Neural progenitor cell (in vitro differentiated cells): ENCODE results near the gene SEPTIN8. TPM values are rescaled to one million over a fixed set of nuclear protein-coding genes. Genes with fewer than 3 reads are reported as not detected.
A peak's percentile ranks its signal among the peaks of the same experiment; 100 is the strongest.

Source experiments
- DNase-seq: peaks from one replicate; pipeline ENCODE4 v3.0.0-alpha.2; 2016; ENCODE audit warnings: low spot score
- H2AFZ ChIP-seq: fragments of 200-600 bp; sonication (generic); replicated peaks from 2 replicates; pipeline ENCODE4 v1.6.1; 2016; ENCODE audit warnings: antibody characterized with exemption
- H3F3A ChIP-seq: fragments of 200-600 bp; sonication (generic); 2 replicates; pipeline ENCODE4 v1.6.1; 2016; ENCODE audit warnings: antibody characterized with exemption, low read depth
- H3K27ac ChIP-seq: fragments of 200-600 bp; sonication (generic); 2 replicates; pipeline ENCODE4 v1.5.1; 2016; ENCODE audit warnings: mild to moderate bottlenecking
- H3K27me3 ChIP-seq: fragments of 200-600 bp; sonication (generic); 2 replicates; pipeline ENCODE4 v1.6.1; 2016; ENCODE audit warnings: mild to moderate bottlenecking, moderate library complexity
- H3K36me3 ChIP-seq: fragments of 200-600 bp; sonication (generic); 2 replicates; pipeline ENCODE4 v1.5.1; 2016
- H3K4me1 ChIP-seq: fragments of 200-600 bp; sonication (generic); 2 replicates; pipeline ENCODE4 v1.6.1; 2016; ENCODE audit warnings: mixed run types
- H3K4me2 ChIP-seq: fragments of 200-600 bp; sonication (generic); 2 replicates; pipeline ENCODE4 v1.6.1; 2016
- H3K4me3 ChIP-seq: fragments of 200-600 bp; sonication (generic); 2 replicates; pipeline ENCODE4 v1.5.1; 2016
- H3K79me2 ChIP-seq: fragments of 200-600 bp; sonication (generic); 2 replicates; pipeline ENCODE4 v1.6.1; 2016; ENCODE audit warnings: low read depth
- H3K9ac ChIP-seq: fragments of 200-600 bp; sonication (generic); 2 replicates; pipeline ENCODE4 v1.6.1; 2016
- H3K9me3 ChIP-seq: fragments of 200-600 bp; sonication (generic); 2 replicates; pipeline ENCODE4 v1.5.1; 2016; ENCODE audit warnings: low read depth
- H4K20me1 ChIP-seq: fragments of 200-600 bp; sonication (generic); 2 replicates; pipeline ENCODE4 v1.6.1; 2016; ENCODE audit warnings: low read depth
- H3K27ac Mint-ChIP-seq: 3 replicates; pipeline ENCODE4 v1.8.0; 2021; ENCODE audit warnings: mixed read lengths
- H3K27me3 Mint-ChIP-seq: 2 replicates; pipeline ENCODE4 v1.8.0; 2022; ENCODE audit warnings: low read depth, mild to moderate bottlenecking, inconsistent platforms, moderate library complexity, mixed read lengths; ENCODE audit not compliant: insufficient read depth
- H3K36me3 Mint-ChIP-seq: 3 replicates; pipeline ENCODE4 v1.8.0; 2021; ENCODE audit warnings: mixed read lengths
- H3K4me1 Mint-ChIP-seq: 3 replicates; pipeline ENCODE4 v1.8.0; 2021; ENCODE audit warnings: mixed read lengths
- H3K4me3 Mint-ChIP-seq: 3 replicates; pipeline ENCODE4 v1.8.0; 2021; ENCODE audit warnings: mild to moderate bottlenecking, moderate library complexity, mixed read lengths
- H3K9me3 Mint-ChIP-seq: 3 replicates; pipeline ENCODE4 v1.8.0; 2020; ENCODE audit warnings: mixed read lengths
- EZH2 ChIP-seq: fragments of 200-600 bp; sonication (generic); IDR thresholded peaks from 2 replicates; pipeline ENCODE4 v1.6.1; 2017; ENCODE audit warnings: antibody characterized with exemption, mild to moderate bottlenecking, moderate library complexity
- EZH2phosphoT487 ChIP-seq: fragments of 200-600 bp; sonication (generic); IDR thresholded peaks from 2 replicates; pipeline ENCODE4 v1.6.1; 2017; ENCODE audit warnings: antibody characterized with exemption
- total RNA-seq: library from RNA; depleted of rRNA; stranded (reverse); fragments of >200 nt; gene quantifications from 2 replicates; pipeline ENCODE4 v1.2.3, GENCODE V29; 2015; ENCODE audit warnings: low replicate concordance
- TF ChIP-seq, protein P1 (sequence below): fragments of 200-600 bp; sonication (generic); IDR thresholded peaks from 2 replicates; pipeline ENCODE4 v1.5.1; 2017; ENCODE audit warnings: antibody characterized with exemption, mild to moderate bottlenecking

The SEPTIN8 gene
- total RNA-seq, 1 donor from 2014 or later: 39.9 TPM

DNA sequence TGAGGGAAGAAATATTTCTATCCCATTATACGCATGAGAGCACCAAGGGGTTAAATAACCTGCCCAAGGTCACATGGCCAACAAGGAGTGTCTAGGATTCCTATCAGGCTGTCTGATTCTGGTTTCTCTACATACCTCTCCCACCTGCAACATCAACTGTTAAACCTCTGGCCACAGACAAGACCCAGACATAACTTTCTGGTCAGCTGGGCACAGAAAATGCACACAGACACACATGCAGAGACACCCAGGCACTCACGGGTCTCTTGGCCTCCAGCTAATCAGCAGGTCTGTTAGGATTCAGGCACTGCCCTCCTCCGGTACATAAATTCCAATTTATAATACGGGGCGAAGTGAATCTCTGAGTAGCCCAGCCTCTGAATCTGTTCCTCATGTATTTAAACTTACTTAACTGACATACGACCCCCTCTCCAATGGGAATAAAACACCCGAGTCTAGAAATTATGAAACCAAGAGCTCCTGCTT is 1.5 kb downstream of the SEPTIN8 start:
- peaks cover 4% of the 10 kb centered on the region for H3K27me3 Mint-ChIP-seq
- H3K9me3 Mint-ChIP-seq: no peaks in the 10 kb centered on the region
- peak overlapping the region; percentile 89 for H3K4me3 Mint-ChIP-seq
- H3K27me3 ChIP-seq: peaks cover 53% of the 10 kb centered on the region
- no peak overlapping the region for H3K27ac ChIP-seq
- peaks cover 6% of the 10 kb centered on the region for H3K79me2 ChIP-seq
- H4K20me1 ChIP-seq: peaks cover 20% of the 10 kb centered on the region
- H3K4me1 ChIP-seq: peaks cover 28% of the 10 kb centered on the region
- no peak overlapping the region for H2AFZ ChIP-seq
- H3K27ac Mint-ChIP-seq: peak overlapping the region; percentile 24
- H3K9ac ChIP-seq: no peak overlapping the region
- peaks cover 39% of the 10 kb centered on the region for H3F3A ChIP-seq
- no peaks in the 10 kb centered on the region for H3K9me3 ChIP-seq
- DNase-seq: peak; percentile 26
- H3K4me3 ChIP-seq: peak overlapping the region; percentile 83
- peaks cover 54% of the 10 kb centered on the region for H3K4me1 Mint-ChIP-seq
- peaks cover 2% of the 10 kb centered on the region for H3K36me3 Mint-ChIP-seq
- TF ChIP-seq EZH2phosphoT487 (no peak), EZH2 (no peak)
- TF ChIP-seq, protein P1, sequence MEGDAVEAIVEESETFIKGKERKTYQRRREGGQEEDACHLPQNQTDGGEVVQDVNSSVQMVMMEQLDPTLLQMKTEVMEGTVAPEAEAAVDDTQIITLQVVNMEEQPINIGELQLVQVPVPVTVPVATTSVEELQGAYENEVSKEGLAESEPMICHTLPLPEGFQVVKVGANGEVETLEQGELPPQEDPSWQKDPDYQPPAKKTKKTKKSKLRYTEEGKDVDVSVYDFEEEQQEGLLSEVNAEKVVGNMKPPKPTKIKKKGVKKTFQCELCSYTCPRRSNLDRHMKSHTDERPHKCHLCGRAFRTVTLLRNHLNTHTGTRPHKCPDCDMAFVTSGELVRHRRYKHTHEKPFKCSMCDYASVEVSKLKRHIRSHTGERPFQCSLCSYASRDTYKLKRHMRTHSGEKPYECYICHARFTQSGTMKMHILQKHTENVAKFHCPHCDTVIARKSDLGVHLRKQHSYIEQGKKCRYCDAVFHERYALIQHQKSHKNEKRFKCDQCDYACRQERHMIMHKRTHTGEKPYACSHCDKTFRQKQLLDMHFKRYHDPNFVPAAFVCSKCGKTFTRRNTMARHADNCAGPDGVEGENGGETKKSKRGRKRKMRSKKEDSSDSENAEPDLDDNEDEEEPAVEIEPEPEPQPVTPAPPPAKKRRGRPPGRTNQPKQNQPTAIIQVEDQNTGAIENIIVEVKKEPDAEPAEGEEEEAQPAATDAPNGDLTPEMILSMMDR: no peak
- H3K36me3 ChIP-seq: no peaks in the 10 kb centered on the region
- H3K4me2 ChIP-seq: peak overlapping the region; percentile 98

DNA sequence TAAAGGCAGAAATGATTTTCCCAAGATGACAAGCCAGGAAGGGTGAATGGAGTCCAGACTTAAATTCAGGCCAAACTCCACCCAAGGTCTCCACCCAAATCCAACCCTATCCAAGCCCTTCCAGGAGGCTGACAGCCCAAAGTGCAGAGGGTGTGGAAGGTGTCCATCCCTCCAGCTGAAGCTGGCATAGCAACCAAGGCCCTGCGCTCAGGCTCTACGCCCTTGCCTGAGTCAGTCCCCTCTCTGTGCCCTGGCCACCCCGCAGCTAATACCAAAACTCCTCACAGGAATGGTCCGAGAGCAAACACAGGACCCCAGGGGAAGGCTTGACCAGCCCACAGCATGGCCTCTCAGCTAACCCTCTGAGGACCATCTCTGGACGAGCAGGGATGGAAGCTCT is 2.1 kb downstream of the SEPTIN8 start:
- no peak for TF ChIP-seq EZH2phosphoT487
- TF ChIP-seq, protein P1: no peak
- TF ChIP-seq EZH2: no peak
- peak overlapping the region; percentile 89 for H3K4me3 Mint-ChIP-seq
- no peaks in the 10 kb centered on the region for H3K36me3 ChIP-seq
- peaks cover 47% of the 10 kb centered on the region for H3K27me3 ChIP-seq
- H3K9me3 ChIP-seq: no peaks in the 10 kb centered on the region
- peak overlapping the region; percentile 98 for H3K4me2 ChIP-seq
- H3K27ac Mint-ChIP-seq: no peak overlapping the region
- H3K36me3 Mint-ChIP-seq: peaks cover 2% of the 10 kb centered on the region
- no peaks in the 10 kb centered on the region for H3K9me3 Mint-ChIP-seq
- H3K4me1 Mint-ChIP-seq: peaks cover 54% of the 10 kb centered on the region
- H3K4me3 ChIP-seq: no peak overlapping the region
- H3K79me2 ChIP-seq: peaks cover 6% of the 10 kb centered on the region
- H2AFZ ChIP-seq: no peak overlapping the region
- H3F3A ChIP-seq: peaks cover 42% of the 10 kb centered on the region
- no peak for DNase-seq
- peaks cover 4% of the 10 kb centered on the region for H3K27me3 Mint-ChIP-seq
- H3K27ac ChIP-seq: no peak overlapping the region
- peaks cover 30% of the 10 kb centered on the region for H3K4me1 ChIP-seq
- H3K9ac ChIP-seq: no peak overlapping the region
- peaks cover 20% of the 10 kb centered on the region for H4K20me1 ChIP-seq

DNA sequence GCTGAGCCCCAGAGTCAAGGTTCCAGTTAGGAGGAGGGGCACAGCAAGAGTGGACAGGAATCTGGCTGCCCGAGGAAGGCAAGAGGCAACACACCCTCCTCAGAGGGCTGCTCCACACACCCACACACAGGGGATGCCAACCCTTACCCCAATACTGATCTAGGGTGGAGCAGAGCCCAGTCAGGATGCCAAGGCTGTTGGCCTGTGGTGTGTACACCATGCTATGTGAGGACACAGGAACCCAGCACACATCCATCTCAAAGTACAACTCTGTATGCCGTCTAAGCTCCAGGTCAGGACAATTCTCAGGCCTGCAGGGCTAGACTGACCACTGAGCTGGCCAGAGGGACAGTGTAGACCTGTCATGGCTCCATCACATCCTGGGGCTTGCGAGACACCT is 2.6 kb downstream of the SEPTIN8 start:
- Mint-ChIP-seq H3K27ac (no peak overlapping the region), H3K36me3 (peaks cover 2% of the 10 kb centered on the region), H3K4me1 (peaks cover 54% of the 10 kb centered on the region), H3K9me3 (no peaks in the 10 kb centered on the region), H3K4me3 (peak overlapping the region; percentile 89), H3K27me3 (peaks cover 4% of the 10 kb centered on the region)
- Histone ChIP-seq H3K27me3 (peaks cover 42% of the 10 kb centered on the region), H3K27ac (no peak overlapping the region), H3K4me3 (no peak overlapping the region), H3K9ac (no peak overlapping the region), H3K4me1 (peaks cover 30% of the 10 kb centered on the region), H3K9me3 (no peaks in the 10 kb centered on the region), H3K36me3 (no peaks in the 10 kb centered on the region), H2AFZ (no peak overlapping the region), H4K20me1 (peaks cover 20% of the 10 kb centered on the region), H3K4me2 (no peak overlapping the region), H3K79me2 (peaks cover 6% of the 10 kb centered on the region), H3F3A (peaks cover 42% of the 10 kb centered on the region)
- no peak for DNase-seq
- no peak for TF ChIP-seq EZH2phosphoT487

- Histone ChIP-seq H3K4me2 (no peak overlapping the region), H3K79me2 (peaks cover 6% of the 10 kb centered on the region), H3K27ac (no peak overlapping the region), H3F3A (peaks cover 40% of the 10 kb centered on the region), H3K9ac (no peak overlapping the region), H3K4me1 (peaks cover 30% of the 10 kb centered on the region), H3K27me3 (peaks cover 36% of the 10 kb centered on the region), H3K4me3 (no peak overlapping the region), H3K36me3 (no peaks in the 10 kb centered on the region), H4K20me1 (peaks cover 20% of the 10 kb centered on the region), H3K9me3 (no peaks in the 10 kb centered on the region), H2AFZ (no peak overlapping the region)
- peaks cover 2% of the 10 kb centered on the region for H3K36me3 Mint-ChIP-seq
- H3K9me3 Mint-ChIP-seq: no peaks in the 10 kb centered on the region
- DNase-seq: no peak
- peak overlapping the region; percentile 84 for H3K27ac Mint-ChIP-seq
- H3K27me3 Mint-ChIP-seq: peaks cover 4% of the 10 kb centered on the region
- peaks cover 54% of the 10 kb centered on the region for H3K4me1 Mint-ChIP-seq
- TF ChIP-seq EZH2 (no peak), EZH2phosphoT487 (no peak)
- TF ChIP-seq, protein P1: no peak
- H3K4me3 Mint-ChIP-seq: no peak overlapping the region
These were observed 3.3 kb downstream of the SEPTIN8 start for GRCh38 chr5:132773601-132774355.
